OCI-LY1 (cell line): ENCODE data around the gene ADGRL1.
"Not testable (repeated sequence)": the region's sequence is repeated elsewhere in the genome, so short reads cannot be mapped to it uniquely, and the experiment has no call there.

ENCODE experiments used
- EZH2 ChIP-seq: fragments of 200-600 bp; sonication (generic), shearing (Covaris generic); IDR thresholded peaks from 2 replicates; pipeline ENCODE4 v1.8.0; 2017; ENCODE audit warnings: borderline replicate concordance, mixed run types, mild to moderate bottlenecking, antibody characterized with exemption, low read length, moderate library complexity, mixed read lengths
- TF ChIP-seq, protein P1 (sequence below): fragments of 200-600 bp; sonication (generic), shearing (Covaris generic); IDR thresholded peaks from 2 replicates; pipeline ENCODE4 v1.5.1; 2017; ENCODE audit warnings: mild to moderate bottlenecking, antibody characterized with exemption, low read length, moderate library complexity, mixed read lengths

GRCh38 chr19:14255316-14255715 is 49.3 kb upstream of the ADGRL1 start:
- TF ChIP-seq, protein P1, sequence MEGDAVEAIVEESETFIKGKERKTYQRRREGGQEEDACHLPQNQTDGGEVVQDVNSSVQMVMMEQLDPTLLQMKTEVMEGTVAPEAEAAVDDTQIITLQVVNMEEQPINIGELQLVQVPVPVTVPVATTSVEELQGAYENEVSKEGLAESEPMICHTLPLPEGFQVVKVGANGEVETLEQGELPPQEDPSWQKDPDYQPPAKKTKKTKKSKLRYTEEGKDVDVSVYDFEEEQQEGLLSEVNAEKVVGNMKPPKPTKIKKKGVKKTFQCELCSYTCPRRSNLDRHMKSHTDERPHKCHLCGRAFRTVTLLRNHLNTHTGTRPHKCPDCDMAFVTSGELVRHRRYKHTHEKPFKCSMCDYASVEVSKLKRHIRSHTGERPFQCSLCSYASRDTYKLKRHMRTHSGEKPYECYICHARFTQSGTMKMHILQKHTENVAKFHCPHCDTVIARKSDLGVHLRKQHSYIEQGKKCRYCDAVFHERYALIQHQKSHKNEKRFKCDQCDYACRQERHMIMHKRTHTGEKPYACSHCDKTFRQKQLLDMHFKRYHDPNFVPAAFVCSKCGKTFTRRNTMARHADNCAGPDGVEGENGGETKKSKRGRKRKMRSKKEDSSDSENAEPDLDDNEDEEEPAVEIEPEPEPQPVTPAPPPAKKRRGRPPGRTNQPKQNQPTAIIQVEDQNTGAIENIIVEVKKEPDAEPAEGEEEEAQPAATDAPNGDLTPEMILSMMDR = not testable (repeated sequence)
- TF ChIP-seq EZH2 = not testable (repeated sequence)
